Putamen (tissue), 1 donor: ENCODE measurements around the gene SLC25A46.
A peak's percentile ranks its signal among the peaks of the same experiment; 100 is the strongest.
"Not testable (repeated sequence)": the region's sequence is repeated elsewhere in the genome, so short reads cannot be mapped to it uniquely, and the experiment has no call there.

Experiments used
- DNase-seq: peaks from one replicate; pipeline ENCODE4 v3.0.0-alpha.2; 2016; ENCODE audit warnings: low spot score

SLC25A46 gene

GRCh38 chr5:110757118-110757729 lies 18.4 kb downstream of the SLC25A46 start:
- peak; percentile 47 for DNase-seq

- no peak for DNase-seq
Observed at GRCh38 chr5:110760158-110760557, 21.4 kb downstream of the SLC25A46 start.

- no peak for DNase-seq
Observed at GRCh38 chr5:110768138-110768860, 29.5 kb downstream of the SLC25A46 start.

GRCh38 chr5:110769000-110769681 lies 30.3 kb downstream of the SLC25A46 start:
- DNase-seq, result peak; percentile 19

- no peak for DNase-seq
Observed at GRCh38 chr5:110770286-110770685, 31.5 kb downstream of the SLC25A46 start.

- DNase-seq, result no peak
Observed at GRCh38 chr5:110784901-110785300, 46.1 kb downstream of the SLC25A46 start.

GRCh38 chr5:110785356-110785755 lies 46.5 kb downstream of the SLC25A46 start:
- no peak for DNase-seq

- DNase-seq, result not testable (repeated sequence)
Observed at GRCh38 chr5:110788006-110788405, 49.2 kb downstream of the SLC25A46 start.

GRCh38 chr5:110790673-110791072 lies 51.9 kb downstream of the SLC25A46 start:
- DNase-seq, result no peak

GRCh38 chr5:110802998-110803397 lies 64.2 kb downstream of the SLC25A46 start:
- no peak for DNase-seq

- no peak for DNase-seq
Observed at GRCh38 chr5:110803467-110804326, 64.9 kb downstream of the SLC25A46 start.

- no peak for DNase-seq
Observed at GRCh38 chr5:110807169-110807568, 68.4 kb downstream of the SLC25A46 start.

GRCh38 chr5:110809006-110809405 lies 70.2 kb downstream of the SLC25A46 start:
- no peak for DNase-seq
